Activated CD4-positive, alpha-beta T cell treated with anti-CD3 and anti-CD28 coated beads, Interleukin-2, amount 10 ng/mL, durations not matched to agents 7 days and 5 days (primary cell): Measurements from ENCODE around the gene EHD4. TPM values are rescaled to one million over a fixed set of nuclear protein-coding genes. Genes with fewer than 3 reads are reported as not detected.

ENCODE experiments used
- CTCF ChIA-PET: fragments of 350-600 bp; sonication (Branson Sonifier 250); formaldehyde crosslinking; loops from one replicate; lab custom pipeline; 2021; ENCODE audit warnings: antibody characterized with exemption; lab: Charles Lee
- POLR2A ChIA-PET: fragments of 350-600 bp; sonication (Branson Sonifier 250); formaldehyde crosslinking; loops from one replicate; lab custom pipeline; 2021; ENCODE audit warnings: antibody characterized with exemption; lab: Charles Lee
- DNase-seq: peaks from one replicate; pipeline ENCODE4 v3.0.0-alpha.2; 2020
- H3K27ac Mint-ChIP-seq: one replicate; pipeline ENCODE4 v1.8.0; 2021; ENCODE audit warnings: mild to moderate bottlenecking, moderate library complexity, mixed read lengths
- H3K27me3 Mint-ChIP-seq: one replicate; pipeline ENCODE4 v1.8.0; 2021; ENCODE audit warnings: mixed read lengths
- H3K36me3 Mint-ChIP-seq: one replicate; pipeline ENCODE4 v1.8.0; 2021; ENCODE audit warnings: low read depth, mixed read lengths
- H3K4me1 Mint-ChIP-seq: one replicate; pipeline ENCODE4 v1.8.0; 2021; ENCODE audit warnings: mixed read lengths
- H3K4me3 Mint-ChIP-seq: one replicate; pipeline ENCODE4 v1.8.0; 2021; ENCODE audit warnings: mild to moderate bottlenecking, moderate library complexity, mixed read lengths
- H3K9me3 Mint-ChIP-seq: one replicate; pipeline ENCODE4 v1.8.0; 2021; ENCODE audit warnings: mixed read lengths
- total RNA-seq, 2 experiments: library from RNA; stranded (reverse); gene quantifications; one replicate each; pipeline ENCODE4 v1.2.3, GENCODE V29; 2021

EHD4 gene
- total RNA-seq, 2 experiments from 2014 or later: 14.5 TPM

DNA sequence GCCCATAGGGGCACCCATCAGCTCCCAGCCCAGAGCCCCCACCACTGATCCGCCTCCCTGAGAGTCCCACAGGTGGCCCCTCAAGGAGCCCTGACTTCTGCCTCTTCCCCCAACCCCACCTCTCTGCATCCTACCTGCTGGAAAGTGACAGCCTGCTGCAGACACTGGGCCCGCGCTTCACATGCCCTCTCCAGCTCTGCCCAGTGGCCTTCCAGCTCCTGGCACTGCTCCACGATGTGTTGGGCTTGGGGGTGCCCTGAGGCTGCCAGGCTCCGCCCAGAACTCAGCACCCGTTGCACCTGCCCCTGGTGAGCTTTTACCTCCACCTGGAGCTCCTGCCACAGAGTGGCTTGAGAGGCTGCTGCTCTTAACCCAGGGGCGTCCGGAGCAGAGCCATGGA, 98.6 kb downstream of the EHD4 start:
- no peak for DNase-seq
- POLR2A ChIA-PET: no interaction called here
- Mint-ChIP-seq H3K36me3 (no peaks in the 10 kb centered on the region), H3K27ac (no peak overlapping the region), H3K4me3 (no peak overlapping the region), H3K9me3 (no peaks in the 10 kb centered on the region), H3K27me3 (no peaks in the 10 kb centered on the region), H3K4me1 (peaks cover 12% of the 10 kb centered on the region)
- CTCF ChIA-PET: interaction anchor here (0.5 to 1.7 kb wide), 7 partner anchors 9 to 236 kb away, joined by 3 to 6 read pairs (median 3); no protein-coding TSS in a partner anchor

DNA sequence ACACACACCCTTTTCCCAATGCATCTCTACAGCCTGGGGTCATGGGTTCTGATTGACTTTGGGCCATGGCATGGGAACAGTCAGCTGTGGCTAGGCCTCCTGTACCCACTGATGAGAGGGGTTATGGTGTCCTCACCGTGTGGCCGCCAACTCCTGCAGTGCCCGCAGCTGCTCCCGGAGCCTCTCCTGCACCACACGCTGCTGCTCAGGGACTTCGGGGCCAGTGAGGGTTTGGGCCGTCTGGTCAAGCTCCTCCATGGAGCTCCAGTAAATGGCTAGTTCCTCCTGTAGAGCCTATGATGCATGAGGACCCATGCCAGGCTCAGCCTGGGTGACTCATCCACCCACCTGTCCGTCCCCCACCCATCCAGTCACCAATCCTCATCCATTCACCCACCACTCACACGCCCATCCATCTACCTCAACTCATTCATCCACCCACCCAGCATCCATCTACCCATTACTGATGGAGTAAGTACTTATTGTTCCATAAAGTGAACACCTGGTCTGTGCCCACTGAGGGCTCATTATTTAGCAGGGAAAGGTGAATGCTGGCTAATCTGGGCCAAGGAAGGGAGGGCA, 100.1 kb downstream of the EHD4 start:
- no peak for DNase-seq
- Mint-ChIP-seq H3K9me3 (no peaks in the 10 kb centered on the region), H3K27me3 (no peaks in the 10 kb centered on the region), H3K36me3 (no peaks in the 10 kb centered on the region), H3K4me1 (peaks cover 12% of the 10 kb centered on the region), H3K4me3 (no peak overlapping the region), H3K27ac (no peak overlapping the region)
- CTCF ChIA-PET: interaction anchor here (0.5 to 1.1 kb wide), 2 partner anchors 66 to 77 kb away, joined by 3 to 6 read pairs; no protein-coding TSS in a partner anchor
- POLR2A ChIA-PET: no interaction called here

DNA sequence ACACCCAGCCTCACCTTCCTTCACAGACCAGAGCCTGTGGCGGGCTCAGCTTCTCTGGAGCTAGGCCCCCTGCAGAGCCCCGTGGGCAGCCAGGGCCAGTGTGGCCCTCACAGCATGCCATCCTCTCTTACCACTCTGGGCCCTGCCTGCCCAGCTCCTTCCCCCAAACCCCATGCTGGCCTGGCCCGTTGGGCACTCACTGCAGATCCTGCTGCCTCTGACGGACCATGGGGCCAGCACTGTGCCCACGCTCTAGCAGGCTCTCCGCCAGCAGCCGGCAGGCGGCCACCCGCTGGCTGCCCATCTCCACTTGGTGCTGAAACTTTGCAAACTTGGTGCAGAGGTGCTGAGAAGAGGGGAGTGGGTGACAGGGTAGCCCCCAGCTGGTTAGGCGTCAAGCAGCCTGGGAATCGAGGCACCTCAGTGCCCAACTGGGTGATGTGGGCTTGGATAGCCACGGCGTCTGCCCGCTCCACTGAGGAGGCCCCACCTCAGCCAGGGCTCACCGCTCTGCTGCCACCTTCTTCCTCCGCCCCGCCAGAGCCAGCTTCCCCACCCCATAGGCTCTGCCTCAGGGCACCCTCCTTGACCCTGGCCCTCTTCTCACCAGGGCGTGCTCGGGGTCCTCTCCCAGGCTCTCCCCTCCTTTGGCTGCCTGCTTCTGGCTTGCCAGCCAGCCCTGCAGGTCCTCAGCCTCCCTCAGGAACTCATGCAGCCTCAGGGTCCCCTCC, 101.0 kb downstream of the EHD4 start:
- DNase-seq: no peak
- Mint-ChIP-seq H3K9me3 (no peaks in the 10 kb centered on the region), H3K4me3 (no peak overlapping the region), H3K27ac (peak overlapping the region; percentile 91), H3K4me1 (peaks cover 12% of the 10 kb centered on the region), H3K36me3 (no peaks in the 10 kb centered on the region), H3K27me3 (no peaks in the 10 kb centered on the region)
- POLR2A ChIA-PET: interaction anchor here (0.7 to 0.9 kb wide), 2 partner anchors 24 to 33 kb away, joined by 3 to 5 read pairs; no protein-coding TSS in a partner anchor
- CTCF ChIA-PET: interaction anchor here (1.0 to 1.8 kb wide), 6 partner anchors 8 to 98 kb away, joined by 3 to 7 read pairs (median 4); partner anchors contain the start of gene MAPKBP1

DNA sequence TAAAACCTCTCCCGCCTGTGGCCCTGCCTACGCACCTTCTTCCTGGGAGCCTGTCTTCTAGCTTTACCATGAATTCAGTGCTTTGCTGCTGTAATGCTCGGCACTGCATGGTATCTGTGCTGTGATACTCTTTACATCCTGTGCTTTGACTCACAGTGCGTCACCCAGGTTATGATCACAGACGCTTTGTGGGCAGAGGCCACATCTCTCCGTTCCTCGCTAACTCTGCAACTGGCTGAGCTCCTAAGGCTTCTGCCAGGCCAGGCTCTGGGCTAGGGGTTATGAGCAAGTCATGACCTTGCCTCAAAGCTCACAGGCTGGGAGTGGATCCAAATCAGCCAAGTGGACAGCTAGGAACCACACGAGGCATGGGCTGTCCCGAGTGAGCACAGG, 101.7 kb downstream of the EHD4 start:
- ChIA-PET CTCF (interaction anchor here (1.0 to 1.8 kb wide), 9 partner anchors 9 to 188 kb away, joined by 3 to 7 read pairs (median 4); partner anchors contain the start of gene MAPKBP1), POLR2A (interaction anchor here (0.7 to 0.9 kb wide), 2 partner anchors 24 to 34 kb away, joined by 3 to 5 read pairs; no protein-coding TSS in a partner anchor)
- Mint-ChIP-seq H3K4me1 (peaks cover 12% of the 10 kb centered on the region), H3K4me3 (no peak overlapping the region), H3K36me3 (no peaks in the 10 kb centered on the region), H3K27ac (peak overlapping the region; percentile 91), H3K27me3 (no peaks in the 10 kb centered on the region), H3K9me3 (no peaks in the 10 kb centered on the region)
- peak; percentile 70 for DNase-seq

DNA sequence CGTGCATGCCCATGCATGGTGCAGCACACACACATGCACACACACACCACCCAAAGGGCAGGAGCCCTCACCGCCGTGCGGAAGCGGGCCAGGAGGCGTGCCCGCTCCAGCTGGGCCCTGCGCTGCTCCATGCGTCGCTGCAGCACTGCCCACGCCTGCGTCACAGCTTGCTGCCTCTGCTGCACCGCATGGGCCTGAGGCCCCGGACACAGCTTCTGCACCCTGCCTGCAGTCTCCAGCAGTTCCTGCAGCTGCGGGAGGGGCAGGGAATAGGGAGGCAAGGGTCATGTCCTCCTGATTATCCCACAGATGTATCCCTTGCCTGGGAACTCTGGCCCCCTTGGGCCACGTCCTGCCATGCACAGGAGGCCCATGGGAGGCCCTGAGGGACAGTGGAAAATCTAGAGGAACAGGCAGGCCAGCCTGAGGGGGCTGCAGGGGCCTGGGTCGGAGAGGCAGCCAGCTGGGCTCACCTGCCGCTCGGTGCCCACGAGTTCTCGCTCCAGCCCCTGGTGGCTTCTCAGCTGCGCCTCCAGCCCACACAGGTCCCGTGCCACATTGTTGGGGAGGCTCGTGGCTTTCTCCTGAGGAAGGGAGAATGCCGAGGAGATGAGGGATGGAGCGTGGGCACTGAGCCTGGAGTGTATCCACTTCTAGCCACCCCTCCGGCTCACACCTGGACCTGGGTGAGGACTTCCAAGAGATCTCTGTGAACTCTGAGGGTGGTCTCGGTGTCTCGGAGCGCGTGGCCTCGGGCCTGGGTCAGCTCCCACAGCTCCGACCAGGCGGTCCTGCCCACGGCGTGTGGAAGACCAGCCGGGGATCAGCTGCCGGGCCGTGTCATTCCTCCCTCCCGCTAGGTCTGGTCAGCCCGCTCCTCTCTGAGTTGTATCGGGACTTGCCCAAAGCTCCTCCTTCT, 102.3 kb downstream of the EHD4 start:
- CTCF ChIA-PET: interaction anchor here (1.0 to 2.2 kb wide), 11 partner anchors 9 to 189 kb away, joined by 3 to 9 read pairs (median 4); partner anchors contain the start of gene MAPKBP1
- POLR2A ChIA-PET: interaction anchor here (0.9 kb wide), 1 partner anchor 34 kb away, joined by 5 read pairs; no protein-coding TSS in a partner anchor
- no peaks in the 10 kb centered on the region for H3K9me3 Mint-ChIP-seq
- no peak overlapping the region for H3K4me3 Mint-ChIP-seq
- H3K27ac Mint-ChIP-seq: peak overlapping the region; percentile 91
- H3K36me3 Mint-ChIP-seq: no peaks in the 10 kb centered on the region
- no peaks in the 10 kb centered on the region for H3K27me3 Mint-ChIP-seq
- no peak for DNase-seq
- peaks cover 12% of the 10 kb centered on the region for H3K4me1 Mint-ChIP-seq

DNA sequence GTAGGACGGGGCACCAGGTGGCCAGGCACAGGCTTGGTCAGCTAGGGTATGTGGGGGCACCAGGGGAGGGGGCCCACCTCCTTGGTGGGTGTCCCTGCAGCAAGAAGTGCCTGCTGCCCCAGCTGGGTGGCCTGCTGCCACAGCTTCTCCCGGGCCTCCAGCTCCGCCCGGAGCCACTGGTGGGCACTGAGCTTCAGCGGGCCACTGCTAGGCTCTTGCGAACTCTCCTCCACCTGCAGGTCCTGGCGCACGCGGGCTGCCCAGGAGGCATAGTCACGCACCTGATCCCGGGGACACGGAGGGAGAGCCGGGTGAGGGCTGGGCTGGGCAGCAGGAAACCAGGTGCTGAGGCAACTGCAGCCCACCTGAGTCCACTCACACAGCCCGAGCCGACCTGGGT, 104.0 kb downstream of the EHD4 start:
- POLR2A ChIA-PET: interaction anchor here (0.5 kb wide), 1 partner anchor 527 kb away, joined by 6 read pairs; no protein-coding TSS in a partner anchor
- H3K9me3 Mint-ChIP-seq: no peaks in the 10 kb centered on the region
- peaks cover 12% of the 10 kb centered on the region for H3K4me1 Mint-ChIP-seq
- no peak for DNase-seq
- no peak overlapping the region for H3K27ac Mint-ChIP-seq
- no peaks in the 10 kb centered on the region for H3K36me3 Mint-ChIP-seq
- CTCF ChIA-PET: interaction anchor here (1.0 to 2.2 kb wide), 3 partner anchors 15 to 94 kb away, joined by 3 to 9 read pairs (median 3); partner anchors contain the start of gene MAPKBP1
- H3K4me3 Mint-ChIP-seq: no peak overlapping the region
- H3K27me3 Mint-ChIP-seq: no peaks in the 10 kb centered on the region

DNA sequence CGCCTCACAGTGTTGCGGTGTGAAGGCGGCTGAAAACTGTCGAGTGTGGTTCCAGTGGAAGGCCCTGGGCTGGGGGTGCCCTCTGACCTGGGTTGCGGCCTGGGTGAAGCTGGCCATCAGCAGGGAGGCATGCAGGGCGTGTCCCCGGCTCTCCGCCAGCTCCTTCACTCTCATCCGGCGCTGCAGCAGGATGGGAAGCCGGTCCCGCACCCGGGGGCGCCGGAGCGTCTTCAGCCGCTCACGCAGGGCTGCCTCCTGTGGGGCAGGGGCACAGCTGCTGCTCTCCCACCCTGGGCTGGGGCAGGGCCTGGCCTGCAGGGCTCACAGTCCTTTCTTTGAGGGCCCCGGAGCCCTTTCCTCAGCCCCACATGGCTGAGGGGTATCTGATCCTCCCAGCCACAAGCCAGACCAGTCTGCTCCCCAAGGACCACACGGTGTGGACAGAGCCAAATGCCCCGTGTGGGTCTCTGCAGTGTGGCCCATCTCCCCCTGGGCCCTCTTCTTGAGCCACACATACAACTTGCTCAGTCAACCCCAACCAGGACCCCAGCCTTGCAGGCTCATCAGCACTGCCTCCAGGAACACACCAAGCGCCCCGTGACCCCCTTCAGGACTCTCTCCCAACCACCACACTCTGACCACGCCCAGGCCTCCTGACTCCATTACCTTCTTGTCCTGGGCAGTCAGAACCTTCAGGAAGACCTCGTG, 105.3 kb downstream of the EHD4 start:
- no peaks in the 10 kb centered on the region for H3K9me3 Mint-ChIP-seq
- H3K36me3 Mint-ChIP-seq: no peaks in the 10 kb centered on the region
- no peaks in the 10 kb centered on the region for H3K27me3 Mint-ChIP-seq
- POLR2A ChIA-PET: no interaction called here
- CTCF ChIA-PET: no interaction called here
- H3K4me1 Mint-ChIP-seq: peaks cover 15% of the 10 kb centered on the region
- DNase-seq: no peak
- H3K4me3 Mint-ChIP-seq: no peak overlapping the region
- H3K27ac Mint-ChIP-seq: peak overlapping the region; percentile 26

DNA sequence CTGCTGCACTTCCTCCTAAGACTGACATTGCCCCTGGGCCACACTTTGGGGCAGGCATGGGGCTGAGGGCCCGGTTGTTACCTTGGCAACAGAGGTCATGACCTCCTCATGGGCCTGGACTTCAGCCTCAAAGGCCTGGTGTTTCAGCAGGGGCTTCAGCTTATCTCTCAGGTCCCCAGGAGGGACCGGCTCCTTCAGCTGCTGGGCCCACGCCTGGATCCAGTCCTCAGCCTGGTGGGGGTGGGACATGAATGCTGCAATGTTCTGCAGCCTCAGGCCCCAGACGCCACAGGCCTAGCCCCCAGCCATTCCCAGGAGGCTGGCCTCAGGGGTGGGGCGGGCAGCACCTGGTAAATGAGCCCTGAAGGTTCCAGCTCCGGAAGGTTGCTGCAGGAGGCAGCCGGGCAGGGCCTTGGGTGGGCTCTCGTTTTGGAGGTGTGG, 106.1 kb downstream of the EHD4 start:
- Mint-ChIP-seq H3K27me3 (no peaks in the 10 kb centered on the region), H3K36me3 (no peaks in the 10 kb centered on the region), H3K4me3 (no peak overlapping the region), H3K27ac (no peak overlapping the region), H3K9me3 (no peaks in the 10 kb centered on the region), H3K4me1 (peaks cover 12% of the 10 kb centered on the region)
- ChIA-PET CTCF (no interaction called here), POLR2A (no interaction called here)
- no peak for DNase-seq

DNA sequence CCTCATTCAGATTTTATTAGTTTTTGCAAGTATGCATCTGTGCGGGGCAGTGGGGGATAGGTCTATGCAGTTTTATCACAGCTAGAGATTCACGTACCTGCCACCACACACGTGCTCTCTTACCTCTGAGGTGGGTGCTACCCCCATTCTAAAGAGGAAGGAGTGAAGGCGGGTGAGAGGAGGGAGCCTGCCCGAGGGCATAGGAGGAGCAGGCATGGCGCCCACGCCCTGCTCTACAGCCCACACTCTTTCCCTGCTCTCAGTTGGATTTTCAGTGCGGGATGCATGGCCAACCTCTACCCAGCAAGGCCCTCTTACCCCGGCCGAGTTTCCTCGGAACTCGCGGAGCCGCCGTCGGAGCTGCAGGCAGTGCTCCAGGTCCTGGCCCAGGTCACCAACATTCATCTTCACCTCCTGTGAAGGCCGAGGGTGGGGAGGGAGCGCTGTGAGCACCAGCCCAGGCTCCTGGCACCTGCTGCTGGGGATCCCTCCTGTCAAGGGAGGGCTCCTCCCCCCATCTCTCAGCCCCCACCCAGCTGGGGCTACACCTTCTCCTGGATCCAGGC, 106.8 kb downstream of the EHD4 start:
- CTCF ChIA-PET: interaction anchor here (1.0 to 1.5 kb wide), 2 partner anchors 13 to 16 kb away, joined by 3 to 5 read pairs; no protein-coding TSS in a partner anchor

DNA sequence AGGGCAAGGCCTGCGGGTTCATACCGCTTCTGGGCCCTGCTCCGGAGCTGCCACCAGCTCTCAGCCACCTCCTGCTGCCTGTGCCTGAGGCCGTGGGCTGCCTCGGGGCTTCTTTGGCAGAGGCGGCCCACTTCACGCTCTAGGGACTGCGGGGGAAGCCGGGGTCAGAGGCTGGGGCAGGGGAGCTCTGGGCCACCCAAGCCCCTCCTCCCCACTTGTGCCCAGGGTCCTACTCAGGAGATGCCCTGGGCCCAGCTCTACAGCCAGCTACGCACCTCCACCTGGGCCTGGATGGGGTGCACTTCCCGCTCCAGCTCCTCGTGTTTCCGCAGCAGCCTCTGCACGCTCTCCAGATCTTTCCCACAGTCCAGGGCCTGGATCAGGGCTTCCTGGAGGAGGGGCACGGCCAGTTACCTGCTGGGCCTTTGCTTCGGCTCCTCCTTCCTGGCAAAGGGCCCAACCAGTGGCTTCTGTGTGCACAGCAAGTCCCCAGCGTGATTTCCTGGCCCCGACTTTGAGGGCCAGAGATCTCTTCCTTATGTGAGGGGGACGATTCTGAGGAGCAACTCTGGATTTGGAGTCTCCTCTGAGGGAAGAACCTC, 109.7 kb downstream of the EHD4 start:
- ChIA-PET POLR2A (no interaction called here), CTCF (interaction anchor here (0.6 to 1.9 kb wide), 5 partner anchors 11 to 52 kb away, joined by 3 to 6 read pairs (median 4); no protein-coding TSS in a partner anchor)
- Mint-ChIP-seq H3K9me3 (no peaks in the 10 kb centered on the region), H3K27ac (peak overlapping the region; percentile 11), H3K36me3 (no peaks in the 10 kb centered on the region), H3K27me3 (no peaks in the 10 kb centered on the region), H3K4me1 (peaks cover 12% of the 10 kb centered on the region), H3K4me3 (no peak overlapping the region)
- no peak for DNase-seq

More for the DNA sequence above, 106.8 kb downstream of the EHD4 start:
- no peak for DNase-seq
- H3K27ac Mint-ChIP-seq: no peak overlapping the region
- no peaks in the 10 kb centered on the region for H3K36me3 Mint-ChIP-seq
- no peaks in the 10 kb centered on the region for H3K27me3 Mint-ChIP-seq
- peaks cover 7% of the 10 kb centered on the region for H3K4me1 Mint-ChIP-seq
- POLR2A ChIA-PET: no interaction called here
- no peaks in the 10 kb centered on the region for H3K9me3 Mint-ChIP-seq
- H3K4me3 Mint-ChIP-seq: no peak overlapping the region

DNA sequence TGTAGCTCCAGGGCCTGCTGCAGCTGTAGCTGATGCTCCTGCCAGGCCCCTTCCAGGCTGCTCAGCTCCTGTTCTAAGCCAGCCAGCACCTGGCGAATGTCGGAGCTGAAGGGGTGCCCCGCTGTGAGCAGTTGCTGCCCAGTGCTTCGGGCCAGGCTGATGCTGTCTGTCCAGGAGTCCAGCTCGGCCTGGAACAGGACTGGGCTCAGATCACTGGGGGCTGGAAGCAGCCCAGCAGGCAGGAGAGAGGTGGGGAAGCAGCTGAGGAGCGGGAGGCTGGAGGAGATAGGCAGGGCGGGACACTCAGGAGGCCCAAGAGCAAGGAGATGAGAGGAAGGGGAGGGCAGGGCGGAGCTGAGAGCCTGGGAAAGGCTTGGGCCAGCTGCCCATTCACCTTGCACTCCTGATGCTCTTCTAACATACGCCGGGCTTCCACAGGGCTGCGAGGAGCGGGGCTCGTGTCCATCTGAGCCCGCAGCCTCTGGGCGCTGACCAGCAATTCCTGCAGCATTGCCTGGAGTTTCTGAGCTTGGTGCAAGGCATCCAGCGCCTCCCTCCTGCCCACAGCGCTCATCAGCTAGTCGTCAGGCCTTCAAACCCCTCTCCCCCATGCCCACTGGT, 110.5 kb downstream of the EHD4 start:
- H3K4me1 Mint-ChIP-seq: peaks cover 12% of the 10 kb centered on the region
- no peak overlapping the region for H3K4me3 Mint-ChIP-seq
- ChIA-PET POLR2A (no interaction called here), CTCF (interaction anchor here (0.5 to 1.9 kb wide), 7 partner anchors 12 to 488 kb away, joined by 3 to 6 read pairs (median 4); no protein-coding TSS in a partner anchor)
- no peaks in the 10 kb centered on the region for H3K27me3 Mint-ChIP-seq
- no peaks in the 10 kb centered on the region for H3K9me3 Mint-ChIP-seq
- no peaks in the 10 kb centered on the region for H3K36me3 Mint-ChIP-seq
- DNase-seq: no peak
- H3K27ac Mint-ChIP-seq: no peak overlapping the region
